ENCODE results near the gene PIEZO2. TPM values are rescaled to one million over a fixed set of nuclear protein-coding genes. Genes with fewer than 3 reads are reported as not detected.
"Not testable (repeated sequence)": the region's sequence is repeated elsewhere in the genome, so short reads cannot be mapped to it uniquely, and the experiment has no call there.

Gene PIEZO2
- polyA plus RNA-seq, 1 donor from 2014 or later, result 0.30 TPM

DNA sequence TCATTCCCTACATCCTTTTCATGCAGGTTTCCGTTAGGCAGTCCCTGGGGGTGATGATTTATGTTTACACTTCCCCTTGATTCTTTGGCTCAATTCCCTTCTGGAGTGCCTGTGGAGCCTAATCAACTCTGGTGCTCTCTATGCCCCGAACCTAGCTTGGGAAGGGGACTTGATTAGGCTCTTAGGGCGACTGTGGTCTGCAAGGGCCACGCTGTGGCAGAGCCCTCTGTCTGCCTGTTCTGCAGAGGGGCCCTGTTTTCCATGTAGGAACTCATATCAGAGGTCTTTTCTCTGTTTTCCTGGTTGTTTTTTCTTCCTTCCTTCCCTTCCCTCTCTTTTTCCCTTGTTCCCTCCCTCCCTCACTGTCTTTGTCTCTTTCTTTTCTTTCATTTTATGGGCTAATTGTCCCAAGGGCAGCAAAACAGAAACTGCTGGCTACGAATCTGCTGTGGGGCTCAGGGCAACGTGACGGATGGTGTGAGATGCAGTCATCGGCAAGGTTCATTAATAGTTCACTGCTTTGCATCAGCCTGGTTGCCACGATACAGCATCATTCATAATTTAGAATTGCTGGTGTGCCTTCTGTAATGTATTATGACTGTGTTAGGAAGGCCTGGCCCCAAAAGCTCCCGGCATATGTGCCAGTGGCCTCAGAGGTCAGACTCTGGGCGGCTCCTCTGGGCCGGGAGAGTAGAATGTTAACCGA, 489.0 kb downstream of the PIEZO2 start:
- no peaks in the 10 kb centered on the region for H4K20me1 ChIP-seq (ENCODE audit: insufficient read depth)
- no peaks in the 10 kb centered on the region for H3K9me2 ChIP-seq (ENCODE audit: insufficient read depth, low read length)
- H3K4me2 ChIP-seq (ENCODE audit: low read length), result no peak overlapping the region
- H3F3A ChIP-seq (ENCODE audit: insufficient read depth, low read length, poor library complexity, severe bottlenecking), result no peaks in the 10 kb centered on the region
- no peak for TF ChIP-seq RAD21 (conservative IDR thresholded peaks at IDR 0.05)
- no peaks in the 10 kb centered on the region for H3K79me2 ChIP-seq (replicated peaks; ENCODE audit: insufficient read depth, low read length)
- H3K9ac ChIP-seq (ENCODE audit: low read length), result no peak overlapping the region
- H3K27ac ChIP-seq (ENCODE audit: low read length), result no peak overlapping the region
- H2AFZ ChIP-seq (ENCODE audit: low read depth, low read length), result no peak overlapping the region
- no peaks in the 10 kb centered on the region for H3K36me3 ChIP-seq (ENCODE audit: insufficient read depth, low read length)
- H3K9me3 ChIP-seq (ENCODE audit: low read length), result no peaks in the 10 kb centered on the region
- no peaks in the 10 kb centered on the region for H3K27me3 ChIP-seq (ENCODE audit: insufficient read depth, low read depth, low read length)
- H3K4me3 ChIP-seq (ENCODE audit: low read length), result no peak overlapping the region

DNA sequence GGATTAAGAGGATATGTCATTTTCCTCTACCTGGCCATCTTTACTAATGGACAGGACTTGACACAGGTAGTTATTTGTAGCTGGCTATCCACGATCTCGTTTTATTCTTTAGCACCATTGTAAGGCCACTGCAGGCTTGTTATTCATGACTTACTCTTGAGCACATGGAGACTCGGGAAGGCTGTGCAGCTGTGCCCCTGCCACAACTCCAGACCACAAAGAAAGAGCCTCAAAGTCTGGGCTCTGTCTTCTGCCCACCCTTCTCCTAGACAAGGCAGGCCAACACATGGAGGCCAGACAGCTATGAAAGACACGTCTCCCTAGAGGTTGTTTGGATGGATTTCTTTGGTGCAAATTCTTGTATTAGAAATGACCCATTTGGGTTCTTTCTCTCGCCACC, 489.8 kb downstream of the PIEZO2 start:
- Histone ChIP-seq H3K4me3 (ENCODE audit: low read length) (no peak overlapping the region), H3K4me2 (ENCODE audit: low read length) (no peak overlapping the region), H3K27me3 (ENCODE audit: insufficient read depth, low read depth, low read length) (no peaks in the 10 kb centered on the region), H3K9me3 (ENCODE audit: low read length) (no peaks in the 10 kb centered on the region), H3K27ac (ENCODE audit: low read length) (no peak overlapping the region), H3K36me3 (ENCODE audit: insufficient read depth, low read length) (no peaks in the 10 kb centered on the region), H3F3A (ENCODE audit: insufficient read depth, low read length, poor library complexity, severe bottlenecking) (no peaks in the 10 kb centered on the region), H3K9me2 (ENCODE audit: insufficient read depth, low read length) (no peaks in the 10 kb centered on the region), H2AFZ (ENCODE audit: low read depth, low read length) (no peak overlapping the region), H3K9ac (ENCODE audit: low read length) (no peak overlapping the region), H4K20me1 (ENCODE audit: insufficient read depth) (no peaks in the 10 kb centered on the region), H3K79me2 (replicated peaks; ENCODE audit: insufficient read depth, low read length) (no peaks in the 10 kb centered on the region)
- TF ChIP-seq EZH2 (IDR thresholded peaks at IDR 0.05; ENCODE audit: borderline replicate concordance, insufficient read depth, low read length, poor library complexity, severe bottlenecking), result no peak
- no peak for TF ChIP-seq RAD21 (conservative IDR thresholded peaks at IDR 0.05)
- TF ChIP-seq TAF1 (IDR thresholded peaks at IDR 0.05; ENCODE audit: low read depth), result no peak
- TF ChIP-seq, protein P1, sequence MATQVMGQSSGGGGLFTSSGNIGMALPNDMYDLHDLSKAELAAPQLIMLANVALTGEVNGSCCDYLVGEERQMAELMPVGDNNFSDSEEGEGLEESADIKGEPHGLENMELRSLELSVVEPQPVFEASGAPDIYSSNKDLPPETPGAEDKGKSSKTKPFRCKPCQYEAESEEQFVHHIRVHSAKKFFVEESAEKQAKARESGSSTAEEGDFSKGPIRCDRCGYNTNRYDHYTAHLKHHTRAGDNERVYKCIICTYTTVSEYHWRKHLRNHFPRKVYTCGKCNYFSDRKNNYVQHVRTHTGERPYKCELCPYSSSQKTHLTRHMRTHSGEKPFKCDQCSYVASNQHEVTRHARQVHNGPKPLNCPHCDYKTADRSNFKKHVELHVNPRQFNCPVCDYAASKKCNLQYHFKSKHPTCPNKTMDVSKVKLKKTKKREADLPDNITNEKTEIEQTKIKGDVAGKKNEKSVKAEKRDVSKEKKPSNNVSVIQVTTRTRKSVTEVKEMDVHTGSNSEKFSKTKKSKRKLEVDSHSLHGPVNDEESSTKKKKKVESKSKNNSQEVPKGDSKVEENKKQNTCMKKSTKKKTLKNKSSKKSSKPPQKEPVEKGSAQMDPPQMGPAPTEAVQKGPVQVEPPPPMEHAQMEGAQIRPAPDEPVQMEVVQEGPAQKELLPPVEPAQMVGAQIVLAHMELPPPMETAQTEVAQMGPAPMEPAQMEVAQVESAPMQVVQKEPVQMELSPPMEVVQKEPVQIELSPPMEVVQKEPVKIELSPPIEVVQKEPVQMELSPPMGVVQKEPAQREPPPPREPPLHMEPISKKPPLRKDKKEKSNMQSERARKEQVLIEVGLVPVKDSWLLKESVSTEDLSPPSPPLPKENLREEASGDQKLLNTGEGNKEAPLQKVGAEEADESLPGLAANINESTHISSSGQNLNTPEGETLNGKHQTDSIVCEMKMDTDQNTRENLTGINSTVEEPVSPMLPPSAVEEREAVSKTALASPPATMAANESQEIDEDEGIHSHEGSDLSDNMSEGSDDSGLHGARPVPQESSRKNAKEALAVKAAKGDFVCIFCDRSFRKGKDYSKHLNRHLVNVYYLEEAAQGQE (IDR thresholded peaks at IDR 0.05; ENCODE audit: borderline replicate concordance), result no peak
- no peak for TF ChIP-seq SMC3 (conservative IDR thresholded peaks at IDR 0.05; ENCODE audit: poor library complexity)
- no peak for TF ChIP-seq POLR2AphosphoS5 (IDR thresholded peaks at IDR 0.05)
- no peak for TF ChIP-seq MXI1 (conservative IDR thresholded peaks at IDR 0.05; ENCODE audit: poor library complexity, severe bottlenecking)

DNA sequence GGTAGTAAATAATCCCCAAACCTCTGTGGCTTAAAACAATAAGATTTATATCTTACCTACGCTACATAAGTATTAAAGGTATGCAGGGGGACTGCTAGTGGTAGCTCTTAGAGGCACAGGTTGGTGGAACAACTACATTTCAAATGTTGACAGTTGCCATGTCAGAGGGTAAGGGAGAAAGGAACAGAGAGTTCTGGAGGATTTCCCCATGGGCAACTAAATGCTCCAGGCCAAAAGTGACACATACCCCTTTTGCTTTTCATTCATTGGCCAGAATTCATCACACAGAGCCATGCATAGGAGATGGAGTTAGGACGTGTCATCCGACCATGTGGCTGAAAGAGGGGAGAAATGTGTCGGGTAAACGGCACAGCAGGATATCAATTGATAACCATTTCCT, 490.4 kb downstream of the PIEZO2 start:
- H3K36me3 ChIP-seq (ENCODE audit: insufficient read depth, low read length), result no peaks in the 10 kb centered on the region
- TF ChIP-seq EZH2 (IDR thresholded peaks at IDR 0.05; ENCODE audit: borderline replicate concordance, insufficient read depth, low read length, poor library complexity, severe bottlenecking) (no peak), RAD21 (conservative IDR thresholded peaks at IDR 0.05) (no peak), MXI1 (conservative IDR thresholded peaks at IDR 0.05; ENCODE audit: poor library complexity, severe bottlenecking) (no peak), POLR2AphosphoS5 (IDR thresholded peaks at IDR 0.05) (no peak), SMC3 (conservative IDR thresholded peaks at IDR 0.05; ENCODE audit: poor library complexity) (no peak), EP300 (conservative IDR thresholded peaks at IDR 0.05; ENCODE audit: poor library complexity, severe bottlenecking) (no peak), TAF1 (IDR thresholded peaks at IDR 0.05; ENCODE audit: low read depth) (no peak)
- TF ChIP-seq, protein P2, sequence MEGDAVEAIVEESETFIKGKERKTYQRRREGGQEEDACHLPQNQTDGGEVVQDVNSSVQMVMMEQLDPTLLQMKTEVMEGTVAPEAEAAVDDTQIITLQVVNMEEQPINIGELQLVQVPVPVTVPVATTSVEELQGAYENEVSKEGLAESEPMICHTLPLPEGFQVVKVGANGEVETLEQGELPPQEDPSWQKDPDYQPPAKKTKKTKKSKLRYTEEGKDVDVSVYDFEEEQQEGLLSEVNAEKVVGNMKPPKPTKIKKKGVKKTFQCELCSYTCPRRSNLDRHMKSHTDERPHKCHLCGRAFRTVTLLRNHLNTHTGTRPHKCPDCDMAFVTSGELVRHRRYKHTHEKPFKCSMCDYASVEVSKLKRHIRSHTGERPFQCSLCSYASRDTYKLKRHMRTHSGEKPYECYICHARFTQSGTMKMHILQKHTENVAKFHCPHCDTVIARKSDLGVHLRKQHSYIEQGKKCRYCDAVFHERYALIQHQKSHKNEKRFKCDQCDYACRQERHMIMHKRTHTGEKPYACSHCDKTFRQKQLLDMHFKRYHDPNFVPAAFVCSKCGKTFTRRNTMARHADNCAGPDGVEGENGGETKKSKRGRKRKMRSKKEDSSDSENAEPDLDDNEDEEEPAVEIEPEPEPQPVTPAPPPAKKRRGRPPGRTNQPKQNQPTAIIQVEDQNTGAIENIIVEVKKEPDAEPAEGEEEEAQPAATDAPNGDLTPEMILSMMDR (IDR thresholded peaks at IDR 0.05; ENCODE audit: poor library complexity, severe bottlenecking), result no peak
- no peaks in the 10 kb centered on the region for H3F3A ChIP-seq (ENCODE audit: insufficient read depth, low read length, poor library complexity, severe bottlenecking)
- H3K9ac ChIP-seq (ENCODE audit: low read length), result no peak overlapping the region
- no peaks in the 10 kb centered on the region for H4K20me1 ChIP-seq (ENCODE audit: insufficient read depth)
- H3K27ac ChIP-seq (ENCODE audit: low read length), result no peak overlapping the region
- no peak overlapping the region for H3K4me3 ChIP-seq (ENCODE audit: low read length)
- no peaks in the 10 kb centered on the region for H3K9me2 ChIP-seq (ENCODE audit: insufficient read depth, low read length)
- H3K27me3 ChIP-seq (ENCODE audit: insufficient read depth, low read depth, low read length), result no peaks in the 10 kb centered on the region
- H3K9me3 ChIP-seq (ENCODE audit: low read length), result no peaks in the 10 kb centered on the region
- no peaks in the 10 kb centered on the region for H3K79me2 ChIP-seq (replicated peaks; ENCODE audit: insufficient read depth, low read length)
- H3K4me2 ChIP-seq (ENCODE audit: low read length), result no peak overlapping the region
- no peak overlapping the region for H2AFZ ChIP-seq (ENCODE audit: low read depth, low read length)

GRCh38 chr18:10644003-10644402, 505.4 kb downstream of the PIEZO2 start:
- H3K4me2 ChIP-seq (ENCODE audit: low read length); H3K9me2 ChIP-seq (ENCODE audit: insufficient read depth, low read length); H3K27me3 ChIP-seq (ENCODE audit: insufficient read depth, low read depth, low read length); H3K9me3 ChIP-seq (ENCODE audit: low read length); H4K20me1 ChIP-seq (ENCODE audit: insufficient read depth); H3K9ac ChIP-seq (ENCODE audit: low read length); H3K79me2 ChIP-seq (replicated peaks; ENCODE audit: insufficient read depth, low read length); H3K4me3 ChIP-seq (ENCODE audit: low read length); H3K27ac ChIP-seq (ENCODE audit: low read length); H2AFZ ChIP-seq (ENCODE audit: low read depth, low read length); H3K36me3 ChIP-seq (ENCODE audit: insufficient read depth, low read length); H3F3A ChIP-seq (ENCODE audit: insufficient read depth, low read length, poor library complexity, severe bottlenecking): not testable (repeated sequence)
